Choroid plexus epithelial cell (primary cell): ENCODE measurements around the gene SGCA.

Experiments
- DNase-seq: peaks from one replicate; pipeline ENCODE4 v3.0.0-alpha.2; 2010; ENCODE audit warnings: low read depth
- H3K4me3 ChIP-seq: 2 replicates; pipeline ENCODE4 v1.5.1; 2011; ENCODE audit warnings: low read depth, mild to moderate bottlenecking, control low read depth, low read length, moderate library complexity
- CTCF ChIP-seq: conservative IDR thresholded peaks from 2 replicates; pipeline ENCODE4 v1.5.1; 2011; ENCODE audit warnings: low read depth, mild to moderate bottlenecking, control low read depth, inconsistent platforms, low read length, moderate library complexity

Gene SGCA

GRCh38 chr17:50147841-50148225 is 18.0 kb upstream of the SGCA start:
- no peak for DNase-seq
- TF ChIP-seq CTCF, result no peak
- peak overlapping the region; percentile 86 for H3K4me3 ChIP-seq

- TF ChIP-seq CTCF, result peak; percentile 35
- H3K4me3 ChIP-seq, result peak overlapping the region; percentile 86
- no peak for DNase-seq
Measured at GRCh38 chr17:50148226-50149090, 17.3 kb upstream of the SGCA start.

GRCh38 chr17:50149091-50149416 is 16.8 kb upstream of the SGCA start:
- DNase-seq, result no peak
- peak overlapping the region; percentile 86 for H3K4me3 ChIP-seq
- no peak for TF ChIP-seq CTCF

GRCh38 chr17:50149417-50150353 is 16.1 kb upstream of the SGCA start:
- H3K4me3 ChIP-seq, result peak overlapping the region; percentile 86
- TF ChIP-seq CTCF, result no peak
- DNase-seq, result peak; percentile 57

GRCh38 chr17:50150354-50151040 is 15.3 kb upstream of the SGCA start, which contains the start of gene PPP1R9B:
PPP1R9B (minus strand) TSS chr17:50150677; CDS start chr17:50150513, 164 bp downstream.
- no peak for TF ChIP-seq CTCF
- no peak for DNase-seq
- H3K4me3 ChIP-seq, result peak within 1 kb of the TSS; percentile 86

GRCh38 chr17:50151041-50151936 is 14.5 kb upstream of the SGCA start:
- peak overlapping the region; percentile 86 for H3K4me3 ChIP-seq
- DNase-seq, result peak; percentile 93
- TF ChIP-seq CTCF, result peak; percentile 70
